Measurements from ENCODE around the gene UTP20.
"Not testable (repeated sequence)": the region's sequence is repeated elsewhere in the genome, so short reads cannot be mapped to it uniquely, and the experiment has no call there.

Gene UTP20

DNA sequence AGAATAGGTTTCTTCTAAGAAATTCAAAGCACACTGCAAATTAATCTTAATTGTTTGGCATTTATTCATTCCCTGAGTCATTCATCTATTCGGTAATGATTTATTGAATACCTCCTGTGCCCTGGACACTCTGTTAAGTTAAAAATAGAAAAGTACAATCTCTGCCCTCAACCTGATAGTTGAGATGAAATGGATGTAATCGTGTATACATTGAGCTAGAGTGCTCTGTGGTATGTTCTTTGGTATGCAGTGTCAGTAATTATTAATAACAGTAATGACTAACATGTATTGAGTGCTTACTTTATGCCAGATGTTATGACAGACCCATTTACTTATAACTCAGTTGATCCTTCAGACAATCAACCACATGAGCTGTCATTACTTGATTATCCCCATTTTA is 47.6 kb downstream of the UTP20 start:
- no peak for ATAC-seq

DNA sequence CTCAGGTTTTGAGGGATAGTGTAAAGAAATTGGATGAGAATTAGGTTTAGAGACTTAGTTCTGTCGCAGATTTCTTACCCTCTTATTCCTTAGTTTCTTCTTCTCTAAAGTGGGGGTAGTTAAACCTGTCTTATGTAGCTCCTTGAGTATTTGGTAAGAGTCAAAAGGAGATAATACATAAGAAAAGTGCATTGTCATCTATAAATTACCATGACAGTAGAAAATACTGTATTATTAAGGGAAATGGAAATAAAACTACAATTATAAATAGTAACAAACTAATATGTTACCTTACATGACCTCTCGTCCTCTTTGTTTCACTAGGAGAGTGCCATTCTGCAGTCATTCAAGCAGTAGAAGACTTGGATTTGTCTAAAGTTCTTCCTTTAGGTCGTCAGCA is 49.0 kb downstream of the UTP20 start:
- ATAC-seq = no peak

DNA sequence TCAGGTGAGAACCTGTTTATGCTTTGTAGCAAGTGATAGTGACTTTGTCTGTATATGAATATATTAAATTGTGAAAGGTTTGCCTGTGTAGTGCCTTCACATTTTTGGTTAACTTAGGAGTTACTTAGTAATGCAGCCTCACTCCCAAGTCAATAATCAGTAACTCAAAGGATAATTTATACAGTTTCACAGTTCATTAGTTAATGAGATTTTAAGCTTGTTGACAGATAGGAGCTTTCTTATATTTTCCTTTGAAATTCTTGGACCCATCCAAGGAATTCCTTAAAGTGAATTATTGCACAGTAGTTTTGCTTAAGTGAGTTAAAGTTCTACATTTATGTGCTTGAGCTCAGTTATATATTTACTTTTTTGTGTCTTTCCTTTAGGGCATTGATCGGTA is 50.7 kb downstream of the UTP20 start:
- ATAC-seq = no peak

DNA sequence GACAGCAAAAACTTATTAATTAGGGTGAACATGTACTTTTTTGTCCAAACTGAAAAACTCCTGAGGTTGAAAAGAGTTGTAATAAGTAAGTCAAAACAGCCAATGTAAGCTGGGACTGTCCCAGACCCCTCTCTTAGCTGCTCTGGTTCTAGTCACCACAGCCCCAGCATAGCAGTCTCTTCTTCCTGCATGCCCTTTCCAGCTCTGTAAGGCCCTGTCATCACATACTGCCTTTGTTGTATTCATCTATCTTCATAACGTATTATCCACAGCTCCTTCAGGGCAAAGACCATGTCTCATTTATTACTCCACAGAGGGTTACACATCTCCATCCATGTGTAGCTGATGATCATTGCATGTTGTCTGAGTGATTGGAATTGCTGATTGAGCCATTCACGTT is 56.5 kb downstream of the UTP20 start:
- ATAC-seq = no peak

DNA sequence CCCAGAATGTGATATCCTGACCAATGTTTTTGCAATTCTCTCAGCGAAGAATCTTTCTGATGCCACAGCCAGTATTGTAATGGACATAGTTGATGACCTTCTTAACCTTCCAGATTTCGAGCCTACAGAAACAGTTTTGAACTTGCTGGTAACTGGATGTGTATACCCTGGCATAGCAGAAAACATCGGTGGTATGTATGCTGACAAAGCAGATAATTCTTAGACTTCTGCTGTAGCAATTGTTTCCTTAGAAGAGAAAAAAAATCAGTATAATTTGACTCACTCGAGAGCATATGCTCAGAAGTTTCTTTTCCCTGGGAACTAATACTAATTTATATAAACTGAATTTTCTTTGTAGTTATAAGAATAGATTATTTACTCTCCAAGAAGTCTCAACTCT is 58.2 kb downstream of the UTP20 start:
- no peak for ATAC-seq

DNA sequence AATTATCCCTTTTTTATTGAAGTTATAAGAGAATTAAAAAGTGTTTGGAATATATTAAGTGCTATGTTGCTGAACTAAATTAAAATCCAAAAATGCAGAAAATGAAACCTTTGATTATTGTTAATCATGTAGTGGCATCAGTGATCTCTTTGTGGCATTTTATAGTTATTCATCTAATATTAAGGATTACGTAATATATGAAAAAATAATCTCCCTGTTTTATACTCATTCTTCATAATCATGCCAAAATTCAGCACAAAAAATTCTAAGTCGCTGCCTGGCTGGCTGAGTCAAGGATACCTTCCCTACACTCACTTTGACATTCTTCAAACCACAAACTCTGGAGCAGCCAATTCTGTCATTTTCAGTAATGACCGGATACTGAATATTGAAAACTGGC is 64.0 kb downstream of the UTP20 start:
- no peak for ATAC-seq

DNA sequence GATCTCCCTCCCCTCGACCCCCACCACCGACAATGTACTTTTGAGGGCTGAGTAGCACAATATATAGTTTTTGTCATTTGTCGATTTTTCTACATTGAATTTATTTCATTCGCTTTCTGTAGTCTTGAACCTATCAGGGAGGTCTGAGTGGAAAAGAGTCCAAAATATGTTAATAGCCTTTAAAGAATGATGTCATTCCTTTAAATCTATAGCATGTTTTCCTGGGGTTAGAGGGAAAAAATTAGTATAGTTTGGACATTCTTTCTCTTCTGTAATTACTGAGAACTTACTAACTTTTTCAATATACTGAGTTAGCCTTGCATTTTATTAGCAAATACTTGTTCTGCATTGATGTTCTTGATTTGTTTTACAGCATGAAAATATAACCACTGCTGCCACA is 71.8 kb downstream of the UTP20 start:
- no peak for ATAC-seq

DNA sequence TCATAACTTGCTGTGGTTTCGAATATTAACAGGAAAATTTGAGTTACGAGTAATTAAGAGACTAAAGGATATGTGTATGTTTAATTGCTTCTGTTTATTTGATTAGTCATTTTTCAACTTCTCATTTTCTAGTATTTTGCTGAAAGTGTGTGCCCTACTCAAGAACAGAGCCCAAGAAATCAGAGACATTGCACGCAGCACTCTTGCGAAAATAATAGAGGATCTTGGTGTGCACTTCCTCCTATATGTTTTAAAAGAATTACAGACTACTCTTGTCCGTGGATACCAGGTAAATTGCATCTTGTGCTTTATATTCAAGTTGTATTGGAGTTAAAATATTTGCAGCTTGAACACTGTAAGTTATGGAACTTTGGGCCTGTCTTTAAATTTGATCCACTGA is 76.9 kb downstream of the UTP20 start:
- no peak for ATAC-seq

DNA sequence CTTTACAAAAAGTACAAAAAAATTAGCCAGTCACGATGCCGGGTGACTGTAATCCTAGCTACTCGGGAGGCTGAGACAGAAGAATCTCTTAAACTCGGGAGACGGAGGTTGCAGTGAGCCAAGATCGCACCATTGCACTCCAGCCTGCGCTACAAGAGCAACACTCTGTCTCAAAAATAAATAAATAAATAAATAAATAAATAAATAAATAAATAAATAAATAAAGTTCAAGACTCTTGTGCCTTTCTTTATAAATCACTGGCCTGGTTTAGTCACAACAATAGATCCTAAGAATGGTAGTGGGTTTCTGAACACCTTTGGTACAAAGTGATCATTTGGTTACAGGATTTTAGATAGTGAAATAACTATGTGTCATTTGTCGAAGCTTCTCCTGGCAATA is 81.5 kb downstream of the UTP20 start:
- no peak for ATAC-seq

DNA sequence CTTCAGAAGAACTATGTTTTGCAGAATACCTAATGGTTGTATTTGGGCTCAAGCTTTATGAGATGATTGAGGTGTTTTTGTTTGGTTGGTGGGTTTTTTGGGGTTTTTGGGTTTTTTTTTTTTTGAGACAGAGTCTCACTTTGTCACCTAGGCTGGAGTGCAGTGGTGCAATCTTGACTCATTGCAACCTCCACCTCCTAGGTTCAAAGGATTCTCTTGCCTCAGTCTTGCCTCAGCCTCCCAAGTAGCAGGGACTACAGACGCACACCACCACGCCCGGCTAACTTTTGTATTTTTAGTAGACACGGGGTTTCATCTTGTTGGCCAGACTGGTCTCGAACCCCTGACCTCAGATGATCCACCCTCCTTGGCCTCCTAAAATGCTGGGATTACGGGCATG is 88.1 kb downstream of the UTP20 start:
- no peak for ATAC-seq

DNA sequence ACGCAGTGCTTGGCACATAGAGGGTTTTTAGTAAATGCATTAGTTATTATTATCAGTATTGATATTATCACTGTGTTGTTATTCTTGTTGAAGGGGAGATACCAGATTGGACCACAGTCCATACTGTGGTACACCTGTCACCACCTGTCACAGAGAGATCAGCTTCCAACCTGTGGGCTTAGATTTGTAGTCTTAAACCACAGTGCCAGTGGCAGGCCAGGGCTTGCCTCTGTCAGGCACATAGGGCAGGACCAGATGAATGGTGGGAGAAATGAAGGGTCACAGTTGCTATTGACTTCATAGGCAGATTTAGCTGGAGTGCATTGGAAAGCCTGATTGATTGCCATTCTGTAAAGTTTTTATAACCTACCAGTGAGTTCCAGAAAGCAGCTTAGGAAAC is 92.5 kb downstream of the UTP20 start:
- no peak for ATAC-seq

DNA sequence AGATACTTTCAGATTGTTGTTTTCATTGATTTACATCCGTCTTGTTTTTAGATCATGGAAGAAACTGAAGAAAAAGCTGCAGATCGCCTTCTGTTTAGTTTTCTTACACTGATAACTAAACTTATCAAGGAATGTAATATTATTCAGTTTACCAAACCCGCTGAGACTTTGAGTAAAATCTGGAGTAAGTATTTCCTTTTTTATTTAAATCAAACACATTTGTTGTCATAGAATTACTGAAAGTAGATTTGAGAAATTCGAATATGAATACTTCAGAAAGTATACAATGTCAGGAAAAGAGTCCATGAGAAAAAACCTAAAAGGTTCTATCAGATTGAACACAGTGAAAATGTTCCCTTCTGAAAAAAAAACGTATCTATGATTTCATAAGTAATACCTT is 95.7 kb downstream of the UTP20 start:
- no peak for ATAC-seq

DNA sequence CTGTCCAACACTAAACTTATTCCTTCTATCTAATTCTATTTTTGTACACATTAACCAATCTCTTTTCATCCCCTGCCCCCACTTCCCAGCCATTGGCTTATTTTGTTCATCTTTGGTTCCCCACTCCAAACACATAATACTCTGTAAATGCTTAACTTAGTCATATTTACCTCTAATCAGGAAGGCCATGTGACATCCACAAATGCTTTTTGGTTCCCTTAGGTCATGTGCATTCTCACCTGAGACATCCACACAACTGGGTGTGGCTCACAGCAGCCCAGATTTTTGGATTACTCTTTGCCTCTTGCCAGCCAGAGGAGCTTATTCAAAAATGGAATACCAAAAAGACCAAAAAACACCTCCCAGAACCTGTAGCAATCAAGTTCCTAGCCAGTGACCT is 99.2 kb downstream of the UTP20 start:
- no peak for ATAC-seq

DNA sequence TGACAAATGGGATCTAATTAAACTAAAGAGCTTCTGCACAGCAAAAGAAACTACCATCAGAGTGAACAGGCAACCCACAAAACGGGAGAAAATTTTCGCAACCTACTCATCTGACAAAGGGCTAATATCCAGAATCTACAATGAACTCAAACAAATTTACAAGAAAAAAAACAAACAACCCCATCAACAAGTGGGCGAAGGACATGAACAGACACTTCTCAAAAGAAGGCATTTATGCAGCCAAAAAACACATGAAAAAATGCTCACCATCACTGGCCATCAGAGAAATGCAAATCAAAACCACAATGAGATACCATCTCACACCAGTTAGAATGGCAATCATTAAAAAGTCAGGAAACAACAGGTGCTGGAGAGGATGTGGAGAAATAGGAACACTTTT is 111.3 kb downstream of the UTP20 start:
- not testable (repeated sequence) for ATAC-seq

DNA sequence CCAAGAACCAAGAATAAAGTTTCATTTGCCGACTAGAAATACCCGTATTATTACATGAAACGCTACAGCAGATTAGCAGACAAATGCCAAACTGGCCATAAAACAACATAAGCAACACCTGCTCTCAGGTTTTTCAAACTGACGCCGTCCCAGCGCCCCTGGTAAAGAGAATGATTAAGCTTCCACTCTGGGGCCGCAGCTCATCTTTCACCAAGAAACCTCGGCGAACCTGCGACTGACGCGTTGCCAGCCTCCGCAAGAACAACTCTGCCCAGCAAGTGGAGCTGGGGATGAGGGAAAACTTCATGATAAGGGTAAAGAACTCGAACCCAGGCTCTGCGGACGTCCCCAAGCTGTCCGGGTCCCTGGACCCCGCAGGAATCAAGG is 127.1 kb downstream of the UTP20 start:
- peak; percentile 10 to 41 for ATAC-seq

DNA sequence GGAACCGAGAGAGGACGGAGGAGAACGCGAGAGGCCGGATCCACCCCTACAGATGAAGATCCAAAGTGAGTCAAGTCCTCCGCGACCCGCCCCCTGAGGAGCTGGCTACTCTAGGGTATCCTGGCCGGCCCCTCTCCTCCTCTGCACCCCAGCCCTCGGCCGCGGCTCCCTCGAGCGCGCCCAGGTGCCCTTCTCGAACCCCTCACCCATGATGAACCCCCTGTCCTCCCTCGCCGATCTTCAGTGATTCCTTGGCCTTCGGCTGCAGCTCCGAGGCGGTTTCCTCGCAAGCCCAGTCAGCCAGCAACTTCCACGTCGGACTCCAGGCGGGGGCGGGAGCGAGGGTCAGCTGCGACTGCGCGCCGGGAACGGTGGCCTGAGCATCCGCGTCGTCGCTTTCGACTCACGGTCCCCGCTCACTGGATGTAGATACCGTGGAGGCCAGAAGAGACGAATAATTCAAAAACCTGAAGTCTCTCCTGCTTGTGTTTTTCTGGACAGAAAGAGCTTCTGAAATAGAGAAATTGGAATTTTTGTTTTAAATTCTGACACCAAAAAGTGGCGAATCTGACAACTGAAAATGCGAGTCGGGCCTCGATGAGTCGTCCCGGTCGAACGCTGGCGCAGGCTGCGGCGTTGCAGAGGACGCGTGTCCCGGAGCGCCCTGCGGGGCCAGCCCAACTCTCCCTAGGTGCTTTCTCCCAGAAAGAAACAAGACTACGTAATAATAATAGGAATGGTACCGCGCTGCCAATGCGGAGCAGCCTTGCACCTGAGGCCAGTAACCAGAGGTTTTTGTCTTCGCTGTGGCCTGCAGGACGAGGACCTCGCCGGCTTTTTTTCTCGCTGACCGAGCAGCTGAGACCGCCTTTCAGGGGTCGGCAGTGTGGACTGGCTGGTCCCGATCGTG is 127.8 kb downstream of the UTP20 start, which contains the start of gene ARL1:
Gene ARL1 (minus strand): TSS at position 337 of the 910 bp plus-strand sequence. CDS start 127 bp downstream, at position 210.
- ATAC-seq = peak; percentile 83

DNA sequence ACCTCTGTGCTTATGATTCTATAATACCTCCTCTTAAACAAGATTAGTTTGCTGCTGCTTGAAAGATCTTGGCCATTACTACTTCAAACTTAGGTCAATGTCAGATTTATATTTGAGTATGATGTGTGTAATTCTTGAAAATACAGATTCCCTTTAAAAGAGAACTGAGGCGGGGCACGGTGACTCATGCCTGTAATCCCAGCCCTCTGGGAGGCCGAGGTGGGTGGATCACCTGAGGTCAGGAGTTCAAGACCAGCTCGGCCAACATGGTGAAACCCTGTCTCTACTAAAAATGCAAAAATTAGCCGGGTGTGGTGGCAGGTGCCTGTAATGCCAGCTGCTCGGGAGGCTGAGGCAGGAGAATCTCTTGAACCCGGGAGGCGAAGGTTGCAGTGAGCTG is 130.3 kb downstream of the UTP20 start:
- not testable (repeated sequence) for ATAC-seq

DNA sequence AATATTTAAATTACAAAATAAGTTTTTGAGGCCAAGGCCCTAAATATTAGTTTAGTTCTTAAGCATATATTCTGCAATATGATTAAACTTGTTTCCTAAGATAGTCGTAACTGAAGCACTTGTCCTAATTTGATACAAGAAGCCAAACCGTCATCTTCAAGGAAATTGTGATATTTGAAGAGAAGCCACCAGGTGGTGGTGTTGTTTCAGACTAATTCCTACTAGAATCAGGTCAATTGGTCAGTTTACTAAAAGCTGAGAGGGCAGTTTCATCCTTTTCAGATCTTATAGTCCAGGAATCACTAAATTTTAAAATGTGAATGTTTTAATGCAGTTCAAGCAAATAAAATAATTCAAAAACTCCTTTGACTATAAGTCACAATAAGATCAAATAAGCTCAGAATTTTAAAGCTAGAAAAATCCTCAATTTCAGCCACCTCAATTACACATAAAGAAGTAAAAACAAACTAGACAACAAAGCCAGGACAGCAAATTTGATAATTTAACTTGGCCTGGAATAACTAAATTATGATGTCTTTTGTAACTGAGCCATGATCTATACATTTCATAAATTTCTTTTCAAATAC is 134.7 kb downstream of the UTP20 start:
- no peak for ATAC-seq

DNA sequence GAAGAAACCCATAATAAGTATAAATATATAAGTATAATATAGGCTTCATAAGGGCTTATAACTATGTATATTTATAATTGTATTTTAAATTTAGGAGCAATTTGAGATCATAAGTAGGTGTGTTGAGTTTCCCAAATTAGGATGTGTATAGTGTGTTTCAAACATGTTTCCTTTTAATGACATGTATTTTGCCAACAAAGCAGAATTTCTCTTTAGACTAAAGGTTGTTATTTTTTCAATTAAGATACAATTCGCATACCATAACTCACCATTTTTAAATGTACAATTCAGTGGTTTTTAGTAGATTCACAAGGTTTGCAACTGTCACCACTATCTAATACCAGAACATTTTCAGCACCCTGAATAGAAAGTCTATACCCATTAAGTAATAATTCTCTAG is 135.3 kb downstream of the UTP20 start:
- ATAC-seq = no peak

DNA sequence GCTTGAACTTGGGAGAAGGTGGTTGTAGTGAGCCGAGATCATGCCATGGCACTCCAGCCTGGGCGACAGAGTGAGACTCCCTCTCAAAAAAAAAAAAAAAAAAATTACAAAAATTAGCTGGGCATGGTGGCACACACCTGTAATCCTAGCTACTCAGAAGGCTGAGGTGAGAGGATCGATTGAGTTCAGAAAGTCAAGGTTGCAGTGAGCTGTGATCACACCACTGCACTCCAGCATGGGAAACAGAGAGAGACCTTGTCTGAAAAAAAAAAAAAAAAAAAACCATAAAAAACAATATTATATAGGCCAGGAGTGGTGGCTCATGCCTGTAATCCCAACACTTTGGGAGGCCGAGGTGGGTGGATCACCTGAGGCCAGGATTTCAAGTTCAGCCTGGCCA is 142.2 kb downstream of the UTP20 start:
- not testable (repeated sequence) for ATAC-seq

DNA sequence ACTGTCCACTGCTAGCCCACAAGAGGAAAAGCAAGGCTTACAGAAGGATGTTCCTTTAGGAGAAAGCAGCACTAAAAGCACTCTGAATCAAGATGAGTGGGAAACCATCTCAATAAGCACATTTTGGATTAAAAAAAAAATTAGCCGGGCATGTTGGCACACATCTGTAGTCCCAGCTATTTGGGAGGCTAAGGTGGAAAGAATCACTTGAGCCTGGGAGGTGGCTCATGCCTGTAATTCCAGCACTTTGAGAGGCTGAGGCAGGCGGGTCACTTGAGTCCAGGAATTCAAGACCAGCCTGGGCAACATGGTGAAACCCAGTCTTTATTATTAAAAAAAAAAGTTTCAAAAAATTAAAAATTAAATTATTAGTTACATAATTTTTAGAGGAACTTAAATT is 144.7 kb downstream of the UTP20 start:
- no peak for ATAC-seq

DNA sequence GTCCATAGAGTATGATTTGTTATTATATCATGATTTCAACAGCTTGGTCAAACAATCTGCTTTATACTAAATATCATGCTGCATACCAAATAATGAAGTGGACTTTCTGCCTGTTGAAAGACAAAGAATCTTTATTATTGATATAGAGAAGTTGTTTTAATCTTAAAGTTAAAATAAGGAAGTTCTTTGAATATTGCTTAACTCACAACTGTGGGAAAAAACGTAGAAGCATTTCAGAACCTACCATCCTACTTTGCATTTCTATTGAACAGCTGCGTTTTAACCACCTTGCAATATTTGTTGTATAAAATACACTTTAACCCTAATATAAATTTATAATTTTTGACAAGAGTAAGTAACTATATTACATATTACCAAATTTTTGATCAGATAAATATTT is 150.6 kb downstream of the UTP20 start:
- no peak for ATAC-seq

DNA sequence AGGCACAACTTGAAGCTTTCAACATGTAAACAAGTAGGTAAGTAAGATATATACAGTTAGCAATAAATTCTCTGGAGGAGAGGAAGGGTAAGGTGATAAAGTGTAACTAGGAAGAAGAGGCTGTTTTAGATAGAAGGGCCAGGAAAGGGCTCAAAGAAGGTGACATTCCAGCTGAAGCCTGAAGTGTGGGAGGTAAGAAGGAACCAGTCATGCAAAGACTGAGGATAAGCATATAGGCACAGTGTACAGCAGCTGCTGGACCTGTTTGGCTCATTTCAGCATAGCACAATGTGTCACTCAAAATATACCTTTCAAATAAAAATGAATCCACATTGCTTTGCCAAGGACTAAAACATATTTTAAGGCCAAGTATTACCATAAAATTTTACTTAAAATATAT is 156.2 kb downstream of the UTP20 start:
- no peak for ATAC-seq
